ENCODE data around the gene FEN1.

FEN1 gene, protein sequence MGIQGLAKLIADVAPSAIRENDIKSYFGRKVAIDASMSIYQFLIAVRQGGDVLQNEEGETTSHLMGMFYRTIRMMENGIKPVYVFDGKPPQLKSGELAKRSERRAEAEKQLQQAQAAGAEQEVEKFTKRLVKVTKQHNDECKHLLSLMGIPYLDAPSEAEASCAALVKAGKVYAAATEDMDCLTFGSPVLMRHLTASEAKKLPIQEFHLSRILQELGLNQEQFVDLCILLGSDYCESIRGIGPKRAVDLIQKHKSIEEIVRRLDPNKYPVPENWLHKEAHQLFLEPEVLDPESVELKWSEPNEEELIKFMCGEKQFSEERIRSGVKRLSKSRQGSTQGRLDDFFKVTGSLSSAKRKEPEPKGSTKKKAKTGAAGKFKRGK

GRCh38 chr11:61792310-61793082 lies at the start of gene FEN1, which contains the start of gene TMEM258:
Gene FEN1, plus strand, starts transcription at chr11:61792911. Its CDS starts 2,451 bp downstream, at chr11:61795362.
Gene TMEM258, minus strand, starts transcription at chr11:61792599. Its CDS starts 41 bp downstream, at chr11:61792558.
- peak; percentile 51 to 68 (median 68) for DNase-seq (ENCODE audit: low read depth in 3 of 3, low spot score in 1 of 3)

- DNase-seq (ENCODE audit: low read depth in 3 of 3, low spot score in 1 of 3): no peak
Observed at GRCh38 chr11:61743486-61744095, 49.1 kb upstream of the FEN1 start.

DNA sequence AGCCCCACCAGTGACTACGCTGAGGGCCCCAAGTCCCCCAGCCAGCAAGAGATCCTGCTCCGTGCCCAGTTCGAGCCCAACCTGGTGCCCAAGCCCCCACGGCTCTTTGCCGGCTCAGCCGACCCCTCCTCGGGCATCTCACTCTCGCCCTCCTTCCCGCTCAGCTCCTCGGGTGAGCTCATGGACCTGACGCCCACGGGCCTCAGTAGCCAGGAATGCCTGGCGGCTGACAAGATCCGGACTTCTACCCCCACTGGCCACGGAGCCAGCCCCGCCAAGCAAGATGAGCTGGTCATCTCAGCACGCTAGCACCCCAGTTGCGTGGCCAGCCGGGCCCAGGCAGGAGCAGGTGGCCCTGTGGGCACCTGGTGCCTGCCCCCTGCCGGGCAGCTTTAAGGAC lies 48.5 kb upstream of the FEN1 start:
- no peak for DNase-seq (ENCODE audit: low read depth in 3 of 3, low spot score in 1 of 3)

DNA sequence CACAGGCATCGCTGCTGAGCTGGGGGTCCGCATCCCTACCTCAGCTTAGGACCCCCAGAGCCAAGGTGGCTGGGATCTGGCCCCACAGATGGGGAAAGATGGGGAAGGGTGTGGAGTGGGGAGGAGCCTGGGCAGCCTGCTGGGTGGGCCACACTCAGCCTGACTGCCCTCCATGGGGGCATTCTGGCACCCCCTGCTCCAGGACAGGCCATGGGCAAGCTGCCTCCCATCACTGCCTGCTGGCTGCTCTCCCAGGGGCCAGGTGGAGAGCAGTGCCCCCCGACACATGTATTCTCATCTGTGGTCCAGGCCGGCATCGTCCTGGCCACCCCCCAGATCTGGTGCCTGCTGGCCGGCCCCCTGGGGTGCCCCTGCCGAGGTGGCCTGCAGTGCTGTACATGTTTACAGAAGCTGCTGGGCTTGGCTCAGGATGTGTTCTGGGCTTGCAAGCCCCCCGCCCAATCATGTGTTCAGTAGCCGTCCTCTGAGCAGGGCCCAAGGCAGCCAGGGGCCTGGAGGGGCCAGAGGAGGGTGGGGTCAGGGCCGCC lies 48.0 kb upstream of the FEN1 start:
- DNase-seq (ENCODE audit: low read depth in 3 of 3, low spot score in 1 of 3): no peak

DNA sequence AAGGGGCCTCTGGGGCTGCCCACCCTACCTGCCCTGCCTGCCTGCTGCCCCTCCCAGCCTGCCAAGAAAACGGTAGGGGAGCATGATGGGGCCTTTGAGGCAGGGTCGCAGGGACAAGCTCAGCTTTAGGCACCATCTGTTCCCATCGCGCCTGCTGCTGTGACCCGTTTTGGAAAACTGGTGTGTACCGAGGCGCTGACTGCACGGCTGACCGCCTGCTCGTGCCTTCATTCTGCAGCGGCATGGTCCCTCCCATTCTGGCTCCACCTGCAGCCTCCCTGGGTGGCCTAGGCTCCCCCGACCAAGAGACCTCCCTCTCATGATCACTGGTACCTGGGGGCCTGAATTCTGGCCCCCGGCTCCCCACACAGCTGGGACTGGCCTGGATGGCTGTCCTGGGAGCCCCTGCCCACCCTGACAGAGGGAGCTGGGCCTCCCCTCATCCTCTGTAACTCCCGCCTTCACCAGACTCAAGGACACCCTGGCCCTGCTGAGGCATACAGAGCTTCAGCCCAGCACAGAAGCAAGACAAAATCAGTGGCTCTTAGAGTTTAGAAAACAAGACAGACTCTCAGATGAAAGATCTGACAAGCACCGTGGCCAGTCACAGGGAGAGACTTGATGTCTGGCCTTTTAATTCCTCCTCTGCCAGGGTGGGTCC lies 46.8 kb upstream of the FEN1 start:
- DNase-seq (ENCODE audit: low read depth in 3 of 3, low spot score in 1 of 3): no peak

GRCh38 chr11:61746442-61747191 lies 46.1 kb upstream of the FEN1 start:
- DNase-seq (ENCODE audit: low read depth in 3 of 3, low spot score in 1 of 3): no peak

DNA sequence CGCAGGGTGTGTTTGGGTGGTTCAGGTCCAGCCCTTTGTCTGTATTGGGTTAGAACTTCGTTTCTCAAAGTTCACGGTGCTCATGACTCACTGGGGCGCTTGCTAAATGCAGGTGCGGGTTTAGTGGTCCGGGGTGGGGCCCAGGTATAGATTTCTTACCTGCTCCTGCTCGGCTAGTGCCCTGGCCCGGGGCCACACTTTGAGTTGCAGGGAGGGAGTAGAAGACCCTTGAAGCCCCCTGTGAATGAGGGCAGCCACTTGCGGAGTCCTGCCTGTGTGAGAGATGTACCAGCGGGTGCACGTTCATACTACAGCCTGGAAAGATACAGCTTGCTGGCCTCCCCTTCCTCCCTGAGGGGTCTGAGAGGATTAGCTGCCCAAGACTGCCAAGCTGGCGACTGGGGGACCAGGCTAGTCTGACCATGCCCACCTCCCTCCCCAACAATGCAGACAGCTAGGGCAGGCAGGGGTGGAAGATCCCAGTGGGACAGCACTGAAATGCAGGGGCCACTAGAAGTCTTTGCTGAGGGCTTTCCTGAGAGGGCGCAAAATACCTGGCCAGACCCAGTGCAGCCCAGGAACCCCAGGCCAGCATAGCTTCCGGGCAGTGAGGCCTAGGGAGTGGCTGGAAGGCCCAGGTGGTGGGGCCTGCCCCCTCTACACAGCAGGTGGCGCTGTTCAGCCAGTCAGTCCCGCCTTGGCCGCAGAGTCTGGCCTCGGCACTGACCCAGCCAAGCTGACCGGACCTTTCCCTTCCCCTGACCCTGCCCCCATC lies 45.3 kb upstream of the FEN1 start:
- DNase-seq (ENCODE audit: low read depth in 3 of 3, low spot score in 1 of 3): no peak

- no peak for DNase-seq (ENCODE audit: low read depth in 3 of 3, low spot score in 1 of 3)
Observed at GRCh38 chr11:61747967-61748285, 44.8 kb upstream of the FEN1 start.

- no peak for DNase-seq (ENCODE audit: low read depth in 3 of 3, low spot score in 1 of 3)
Observed at GRCh38 chr11:61749591-61750217, 43.0 kb upstream of the FEN1 start.

DNA sequence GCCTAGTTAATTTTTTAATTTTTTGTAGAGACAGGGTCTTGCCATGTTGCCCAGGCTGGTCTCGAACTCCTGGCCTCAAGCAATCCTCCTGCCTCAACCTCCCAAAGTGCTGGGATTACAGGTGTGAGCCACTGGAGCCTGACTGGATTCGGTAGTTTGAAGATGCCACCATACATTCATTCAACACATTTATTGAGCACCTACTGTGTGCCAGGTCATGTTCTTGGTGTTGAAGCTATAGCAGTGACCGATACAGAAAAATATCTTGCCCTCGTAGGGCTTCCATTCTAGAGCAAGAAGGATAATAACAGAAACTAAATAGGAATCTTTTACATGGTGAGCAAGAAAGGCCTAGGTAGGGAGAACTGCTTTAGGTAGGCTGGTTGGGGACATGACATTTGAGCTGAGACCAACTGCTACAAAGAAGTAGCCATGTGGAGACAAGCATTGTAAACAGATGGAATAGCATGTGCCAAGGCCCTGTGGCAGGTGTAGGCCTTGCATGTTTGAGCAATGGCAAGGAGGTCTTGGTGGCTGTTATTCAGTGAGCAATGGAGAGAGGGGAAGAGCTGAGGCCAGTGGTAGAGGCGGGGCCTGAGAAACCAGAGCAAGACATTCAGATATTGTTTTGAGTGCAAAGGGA lies 42.0 kb upstream of the FEN1 start:
- no peak for DNase-seq (ENCODE audit: low read depth in 3 of 3, low spot score in 1 of 3)

DNA sequence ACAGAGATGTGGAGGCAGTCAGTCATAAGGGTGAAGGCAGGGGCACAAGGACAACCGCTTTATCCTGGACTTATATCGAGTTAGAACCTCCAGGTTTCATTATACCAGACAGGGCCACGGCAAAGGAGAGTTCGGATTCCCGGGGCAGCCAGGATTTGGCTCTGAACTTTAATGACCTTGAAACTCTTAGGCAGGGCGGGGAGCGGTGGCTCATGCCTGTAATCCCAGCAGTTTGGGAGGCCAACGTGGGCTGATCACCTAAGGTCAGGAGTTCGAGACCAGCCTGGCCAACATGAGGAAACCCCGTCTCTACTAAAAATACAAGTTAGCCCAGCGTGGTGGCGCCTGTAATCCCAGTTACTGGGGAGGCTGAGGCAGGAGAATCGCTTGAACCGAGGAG lies 41.3 kb upstream of the FEN1 start:
- no peak for DNase-seq (ENCODE audit: low read depth in 3 of 3, low spot score in 1 of 3)

DNA sequence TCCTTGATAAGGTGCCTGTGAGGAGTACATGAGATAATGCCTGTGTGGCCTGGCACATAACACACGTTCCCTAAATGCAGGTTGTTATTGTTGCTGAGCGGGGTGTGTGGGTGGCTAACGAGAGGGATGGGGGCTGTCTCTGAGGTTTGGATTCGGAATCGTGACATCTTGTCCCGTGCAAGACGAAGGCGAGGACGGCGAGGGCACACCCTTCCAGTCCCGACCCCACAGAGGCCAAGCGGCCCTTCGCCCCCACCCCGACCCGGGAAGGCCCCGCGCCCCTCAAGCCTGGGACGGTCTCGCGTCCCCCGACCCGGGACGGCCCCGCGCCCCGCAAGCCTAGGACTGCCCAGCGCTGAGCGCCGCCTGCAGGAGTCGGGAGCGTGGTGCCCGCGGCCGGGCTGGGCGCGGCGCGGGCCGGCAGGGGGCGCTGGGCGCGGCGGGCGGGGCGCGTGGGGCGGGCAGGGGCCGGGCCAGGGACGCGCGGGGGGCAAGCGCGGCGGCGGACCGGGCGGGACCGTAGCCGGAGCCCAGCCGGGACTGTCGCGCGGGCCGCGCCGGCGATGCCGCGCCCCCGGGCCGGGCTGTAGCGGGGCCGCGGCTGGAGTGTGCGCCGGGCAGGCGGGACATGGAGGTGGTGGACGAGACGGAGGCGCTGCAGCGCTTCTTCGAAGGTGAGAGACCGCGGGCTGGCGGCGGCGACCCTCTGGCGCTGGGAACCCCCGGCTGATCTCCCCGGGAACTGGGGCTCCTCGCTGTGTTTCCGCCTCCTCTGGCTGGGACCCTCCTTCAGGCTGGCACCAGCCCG lies 40.4 kb upstream of the FEN1 start, which contains the start of gene MYRF:
Gene MYRF, plus strand, starts transcription at position 520 of the 808 bp plus-strand sequence. Its CDS starts 109 bp downstream, at position 629.
- peak in 2 of 3 donors; percentile 29 to 54 for DNase-seq (ENCODE audit: low read depth in 3 of 3, low spot score in 1 of 3)

DNA sequence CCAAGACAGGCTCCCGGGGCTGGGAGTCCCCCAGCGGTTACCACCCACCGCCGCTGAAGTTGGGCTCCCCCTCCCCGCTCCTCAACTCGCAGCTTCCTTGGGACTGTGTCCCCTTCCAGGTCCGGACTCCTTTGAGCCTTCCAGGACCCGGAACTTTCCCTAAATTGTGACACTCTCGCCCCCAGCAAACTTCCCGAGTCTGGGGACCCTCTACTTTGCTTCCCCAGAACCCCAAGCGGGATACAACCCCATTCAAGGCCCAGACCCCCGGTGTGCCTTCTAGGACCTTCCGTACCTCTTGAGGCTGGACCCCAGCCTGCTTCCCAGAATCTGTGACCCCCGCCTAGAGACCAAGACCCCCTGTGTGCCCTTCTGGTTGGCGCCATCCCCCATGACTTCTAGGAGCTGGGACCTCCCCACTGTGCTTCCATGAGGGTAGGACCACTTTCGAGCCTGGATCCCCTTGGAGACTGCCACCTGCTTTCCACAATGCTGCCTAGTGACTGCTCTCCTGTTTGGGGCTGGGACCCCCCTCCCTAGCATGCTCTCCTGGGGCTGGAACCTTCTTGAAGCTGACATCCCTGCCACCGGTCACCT lies 39.7 kb upstream of the FEN1 start:
- DNase-seq (ENCODE audit: low read depth in 3 of 3, low spot score in 1 of 3): no peak

- DNase-seq (ENCODE audit: low read depth in 3 of 3, low spot score in 1 of 3): no peak
Observed at GRCh38 chr11:61753672-61754071, 39.0 kb upstream of the FEN1 start.

DNA sequence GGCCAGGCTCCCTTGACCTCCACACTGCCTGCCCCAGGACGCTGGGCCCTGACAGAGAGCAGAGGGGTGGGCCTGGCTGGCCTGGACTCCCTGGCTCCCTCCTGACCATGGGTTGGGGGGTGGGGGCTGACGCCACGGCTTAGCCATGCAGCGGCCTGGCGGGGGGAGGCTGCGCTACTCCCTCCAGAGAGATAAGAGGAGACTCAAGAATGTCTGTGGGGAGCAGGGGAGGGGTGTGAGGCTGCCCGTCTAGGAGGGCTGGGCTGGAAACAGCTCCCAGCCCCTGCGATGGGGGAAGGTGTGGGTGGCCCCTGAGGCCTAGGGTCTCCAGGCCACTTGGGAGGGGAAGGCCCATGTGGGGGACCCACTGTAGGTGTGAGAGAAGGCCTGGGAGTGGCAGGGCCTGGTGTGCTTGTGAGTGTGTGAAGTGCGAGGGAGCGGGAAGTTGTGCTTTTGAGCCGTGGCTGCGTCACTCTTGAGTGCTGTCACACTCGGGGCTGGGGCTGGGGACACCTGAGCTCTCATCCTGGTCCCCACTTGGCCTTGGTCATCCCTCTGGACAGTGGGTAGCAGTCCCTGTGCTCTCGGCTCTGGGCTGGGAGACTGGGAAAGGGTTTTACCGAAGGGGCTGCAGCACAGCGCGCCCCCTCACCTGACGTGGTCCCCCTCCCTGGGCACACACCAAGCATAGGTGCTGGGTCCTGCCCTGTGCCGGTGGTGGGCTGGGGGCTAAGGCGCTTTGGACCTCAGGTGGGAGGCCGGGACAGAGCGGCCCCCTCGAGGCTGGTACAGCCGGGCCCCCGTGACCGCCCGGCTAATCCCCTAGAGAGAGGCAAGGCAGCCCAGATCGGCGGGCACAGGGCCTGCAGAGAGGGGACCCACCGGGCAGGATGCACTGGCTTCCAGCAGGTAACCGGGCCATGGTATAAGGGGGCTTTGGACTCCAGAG lies 37.9 kb upstream of the FEN1 start:
- DNase-seq (ENCODE audit: low read depth in 3 of 3, low spot score in 1 of 3): no peak

DNA sequence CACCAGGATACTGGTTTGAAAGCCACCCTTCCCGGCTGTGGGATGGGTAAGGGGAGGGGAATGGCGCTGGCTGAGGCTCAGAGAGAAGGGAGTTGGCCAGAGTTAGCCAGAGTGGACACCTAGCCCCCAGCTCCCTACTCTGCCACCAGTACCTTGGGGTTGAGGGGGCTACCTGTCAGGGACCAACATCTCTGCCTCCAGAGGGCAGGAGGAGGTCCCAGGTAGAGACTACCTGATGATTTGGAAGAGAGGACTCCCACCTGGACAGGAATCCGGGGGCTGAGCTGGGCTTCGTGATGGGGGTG lies 36.6 kb upstream of the FEN1 start:
- DNase-seq (ENCODE audit: low read depth in 3 of 3, low spot score in 1 of 3): no peak
